PC-3 (cell line): Measurements from ENCODE around the gene CERK.

Experiments used
- EZH2 ChIP-seq: fragments of 300-600 bp; sonication (generic); IDR thresholded peaks from one replicate; pipeline ENCODE4 v1.6.1; 2017; ENCODE audit warnings: antibody characterized with exemption, mild to moderate bottlenecking, low read length; ENCODE audit not compliant: unreplicated experiment
- EZH2phosphoT487 ChIP-seq: fragments of 300-600 bp; sonication (generic); IDR thresholded peaks from 2 replicates; pipeline ENCODE4 v1.6.1; 2018; ENCODE audit warnings: mild to moderate bottlenecking, antibody characterized with exemption, low read length, borderline replicate concordance

DNA sequence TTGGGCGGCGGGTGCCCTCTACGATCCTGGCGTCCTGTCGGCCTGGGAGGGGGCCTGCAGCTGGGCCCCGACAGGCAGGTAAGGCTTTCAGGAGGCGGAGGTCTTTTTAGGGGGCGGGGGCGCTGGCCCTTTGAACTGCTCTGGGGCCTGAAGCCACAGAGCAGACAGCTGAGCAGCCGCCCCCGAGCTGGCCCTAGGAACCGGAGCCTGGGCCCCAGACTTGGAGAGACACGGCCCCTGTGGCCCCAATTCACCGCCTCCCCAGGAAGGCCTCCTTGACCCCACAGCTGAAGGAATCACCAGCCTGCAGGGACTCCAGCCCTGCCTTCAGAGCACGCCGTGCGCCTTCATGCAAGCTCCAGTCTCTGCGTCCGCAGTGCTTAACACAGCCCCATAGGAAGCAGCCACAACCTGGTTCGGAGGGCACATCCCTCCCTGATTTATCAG lies 618 bp upstream of the CERK start:
- TF ChIP-seq EZH2 (no peak), EZH2phosphoT487 (no peak)
